ENCODE measurements around the gene TRIM47.
"Not testable (repeated sequence)": the region's sequence is repeated elsewhere in the genome, so short reads cannot be mapped to it uniquely, and the experiment has no call there.

Gene TRIM47

GRCh38 chr17:75893305-75894048, 15.1 kb upstream of the TRIM47 start:
- Histone ChIP-seq H3K36me3 (ENCODE audit: control insufficient read depth, insufficient read depth, low read length) (peaks cover 11% of the 10 kb centered on the region), H3K27me3 (ENCODE audit: control insufficient read depth, insufficient read depth, low read length) (no peaks in the 10 kb centered on the region), H3K4me1 (ENCODE audit: control insufficient read depth, insufficient read depth, low read length) (peaks cover 16% of the 10 kb centered on the region), H3K27ac (ENCODE audit: low read depth, low read length) (no peak overlapping the region), H3K4me3 (ENCODE audit: low read length) (no peak overlapping the region), H3K9ac (ENCODE audit: low read length) (no peak overlapping the region)

GRCh38 chr17:75892556-75893224, 14.3 kb upstream of the TRIM47 start:
- Histone ChIP-seq H3K4me1 (ENCODE audit: control insufficient read depth, insufficient read depth, low read length) (peaks cover 16% of the 10 kb centered on the region), H3K27ac (ENCODE audit: low read depth, low read length) (no peak overlapping the region), H3K4me3 (ENCODE audit: low read length) (no peak overlapping the region), H3K9ac (ENCODE audit: low read length) (no peak overlapping the region), H3K36me3 (ENCODE audit: control insufficient read depth, insufficient read depth, low read length) (peaks cover 11% of the 10 kb centered on the region), H3K27me3 (ENCODE audit: control insufficient read depth, insufficient read depth, low read length) (no peaks in the 10 kb centered on the region)

- H3K4me1 ChIP-seq (ENCODE audit: control insufficient read depth, insufficient read depth, low read length), result peaks cover 11% of the 10 kb centered on the region
- H3K36me3 ChIP-seq (ENCODE audit: control insufficient read depth, insufficient read depth, low read length), result peaks cover 11% of the 10 kb centered on the region
- no peaks in the 10 kb centered on the region for H3K27me3 ChIP-seq (ENCODE audit: control insufficient read depth, insufficient read depth, low read length)
- no peak overlapping the region for H3K9ac ChIP-seq (ENCODE audit: low read length)
- H3K4me3 ChIP-seq (ENCODE audit: low read length), result no peak overlapping the region
- no peak overlapping the region for H3K27ac ChIP-seq (ENCODE audit: low read depth, low read length)
Measured at GRCh38 chr17:75891605-75892555, 13.5 kb upstream of the TRIM47 start.

DNA sequence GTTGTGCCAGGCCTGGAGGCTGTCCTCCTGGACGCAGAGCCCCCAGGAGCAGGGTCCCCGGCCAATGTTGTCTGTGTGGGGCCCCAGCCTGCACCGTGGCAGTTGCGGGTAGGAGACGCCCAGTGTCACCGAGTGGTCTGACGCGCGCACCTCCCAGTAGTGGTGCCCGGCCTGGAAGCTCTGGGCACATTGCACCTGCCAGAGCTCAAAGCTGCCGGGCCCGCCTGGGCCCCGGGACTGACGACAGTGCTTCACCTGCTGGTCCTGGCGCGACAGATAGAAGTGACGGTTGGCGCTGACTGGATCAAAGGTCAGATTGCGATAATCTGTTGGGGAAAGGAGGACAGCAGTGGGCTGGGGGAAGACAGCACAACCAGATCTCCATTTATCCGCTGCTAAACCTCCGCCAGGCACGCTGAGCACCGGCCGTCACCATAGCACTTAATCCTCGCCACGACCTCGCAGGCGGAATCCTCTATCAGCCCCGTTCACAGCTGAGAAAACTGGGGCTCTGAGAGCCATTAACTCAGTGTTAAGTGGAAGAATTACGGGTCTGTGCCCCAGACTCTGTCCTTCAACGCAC, 12.7 kb upstream of the TRIM47 start:
- Histone ChIP-seq H3K4me1 (ENCODE audit: control insufficient read depth, insufficient read depth, low read length) (peaks cover 11% of the 10 kb centered on the region), H3K4me3 (ENCODE audit: low read length) (no peak overlapping the region), H3K27me3 (ENCODE audit: control insufficient read depth, insufficient read depth, low read length) (no peaks in the 10 kb centered on the region), H3K9ac (ENCODE audit: low read length) (no peak overlapping the region), H3K27ac (ENCODE audit: low read depth, low read length) (no peak overlapping the region), H3K36me3 (ENCODE audit: control insufficient read depth, insufficient read depth, low read length) (peaks cover 11% of the 10 kb centered on the region)

- H3K27me3 ChIP-seq (ENCODE audit: control insufficient read depth, insufficient read depth, low read length), result no peaks in the 10 kb centered on the region
- no peak overlapping the region for H3K27ac ChIP-seq (ENCODE audit: low read depth, low read length)
- no peak overlapping the region for H3K9ac ChIP-seq (ENCODE audit: low read length)
- no peaks in the 10 kb centered on the region for H3K4me1 ChIP-seq (ENCODE audit: control insufficient read depth, insufficient read depth, low read length)
- H3K4me3 ChIP-seq (ENCODE audit: low read length), result no peak overlapping the region
- H3K36me3 ChIP-seq (ENCODE audit: control insufficient read depth, insufficient read depth, low read length), result peaks cover 11% of the 10 kb centered on the region
Measured at GRCh38 chr17:75889454-75889853, 11.1 kb upstream of the TRIM47 start.

GRCh38 chr17:75888484-75888883, 10.1 kb upstream of the TRIM47 start:
- H3K36me3 ChIP-seq (ENCODE audit: control insufficient read depth, insufficient read depth, low read length), result peaks cover 11% of the 10 kb centered on the region
- no peak overlapping the region for H3K9ac ChIP-seq (ENCODE audit: low read length)
- H3K4me3 ChIP-seq (ENCODE audit: low read length), result no peak overlapping the region
- H3K27me3 ChIP-seq (ENCODE audit: control insufficient read depth, insufficient read depth, low read length), result no peaks in the 10 kb centered on the region
- H3K27ac ChIP-seq (ENCODE audit: low read depth, low read length), result no peak overlapping the region
- H3K4me1 ChIP-seq (ENCODE audit: control insufficient read depth, insufficient read depth, low read length), result no peaks in the 10 kb centered on the region

DNA sequence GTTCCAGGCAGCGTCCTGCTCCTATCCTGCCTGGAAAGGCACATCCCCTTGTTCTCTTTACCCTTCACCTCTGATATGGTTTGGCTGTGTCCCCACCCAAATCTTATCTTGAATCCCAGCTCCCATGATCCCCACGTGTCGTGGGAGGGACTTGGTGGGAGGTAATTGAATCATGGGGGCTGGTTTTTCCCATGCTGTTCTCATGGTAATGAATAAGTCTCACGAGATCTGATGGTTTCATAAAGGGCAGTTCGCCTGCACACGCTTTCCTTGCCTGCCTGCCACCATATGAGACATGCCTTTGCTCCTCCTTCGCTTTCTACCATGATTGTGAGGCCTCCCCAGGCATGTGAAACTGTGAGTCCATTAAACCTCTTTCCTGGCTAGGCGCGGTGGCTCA, 7.5 kb upstream of the TRIM47 start:
- H3K4me1 ChIP-seq (ENCODE audit: control insufficient read depth, insufficient read depth, low read length); H3K36me3 ChIP-seq (ENCODE audit: control insufficient read depth, insufficient read depth, low read length); H3K4me3 ChIP-seq (ENCODE audit: low read length); H3K27me3 ChIP-seq (ENCODE audit: control insufficient read depth, insufficient read depth, low read length); H3K9ac ChIP-seq (ENCODE audit: low read length); H3K27ac ChIP-seq (ENCODE audit: low read depth, low read length): not testable (repeated sequence)

DNA sequence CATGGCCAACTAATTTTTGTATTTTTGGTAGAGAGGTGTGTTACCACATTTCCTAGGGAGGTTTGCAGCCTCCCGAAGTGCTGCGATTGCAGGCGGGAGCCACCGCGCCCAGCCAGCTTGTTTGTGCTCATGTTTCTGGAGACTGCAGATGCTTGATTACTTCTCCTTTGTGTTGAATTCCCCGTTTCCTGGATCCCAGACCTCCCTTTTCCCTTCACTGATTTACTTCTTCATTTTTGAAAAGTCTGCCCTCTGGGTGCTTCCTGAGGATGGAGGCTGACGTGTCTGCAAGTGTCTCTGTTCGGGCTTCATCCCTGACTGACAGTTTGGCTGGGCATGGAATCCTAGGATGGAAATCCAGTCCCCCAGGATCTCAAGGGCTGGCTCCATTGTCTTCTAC, 7.0 kb upstream of the TRIM47 start:
- H3K36me3 ChIP-seq (ENCODE audit: control insufficient read depth, insufficient read depth, low read length), result peaks cover under 1% of the 10 kb centered on the region

DNA sequence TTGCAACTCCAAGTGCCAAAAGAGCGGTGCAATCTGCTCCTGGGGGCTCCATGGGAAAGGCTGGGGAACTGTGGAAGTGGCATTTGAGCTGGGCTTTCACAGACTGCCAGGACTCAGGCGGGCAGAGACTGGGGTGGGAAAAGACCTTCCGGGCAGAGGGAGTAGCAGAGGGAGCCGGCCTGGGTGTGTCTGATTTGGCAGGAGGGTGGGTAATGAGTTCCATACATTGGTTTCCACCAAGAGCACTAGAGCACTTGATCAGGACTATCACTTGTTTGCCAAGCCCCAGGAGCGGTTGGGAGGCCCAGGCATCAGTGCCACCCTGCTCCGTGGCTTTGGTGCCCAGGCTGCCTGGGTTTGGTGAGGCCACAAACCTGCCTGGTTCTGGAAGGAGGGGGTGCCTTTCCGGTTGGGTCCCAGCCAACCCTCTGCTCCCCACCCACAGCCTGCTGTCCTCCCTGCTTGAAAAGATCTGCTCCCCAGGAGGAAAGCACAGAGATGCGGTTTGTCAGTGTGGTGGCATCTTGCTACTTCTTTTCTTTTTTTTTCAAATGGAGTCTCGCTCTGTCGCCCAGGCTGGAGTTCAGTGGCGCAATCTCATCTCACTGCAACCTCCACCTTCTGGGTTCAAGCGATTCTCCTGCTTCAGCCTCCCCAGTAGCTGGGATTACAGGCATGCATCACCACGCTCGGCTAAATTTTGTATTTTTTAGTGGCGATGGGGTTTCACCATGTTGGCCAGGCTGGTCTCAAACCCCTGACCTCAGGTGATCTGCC, 3.5 kb upstream of the TRIM47 start:
- Histone ChIP-seq H3K27me3 (ENCODE audit: control insufficient read depth, insufficient read depth, low read length) (no peaks in the 10 kb centered on the region), H3K9ac (ENCODE audit: low read length) (no peak overlapping the region), H3K4me3 (ENCODE audit: low read length) (no peak overlapping the region), H3K27ac (ENCODE audit: low read depth, low read length) (no peak overlapping the region), H3K36me3 (ENCODE audit: control insufficient read depth, insufficient read depth, low read length) (no peaks in the 10 kb centered on the region), H3K4me1 (ENCODE audit: control insufficient read depth, insufficient read depth, low read length) (peaks cover 1% of the 10 kb centered on the region)

More for the DNA sequence above, 7.0 kb upstream of the TRIM47 start:
- no peak overlapping the region for H3K27ac ChIP-seq (ENCODE audit: low read depth, low read length)
- H3K4me3 ChIP-seq (ENCODE audit: low read length), result no peak overlapping the region
- H3K27me3 ChIP-seq (ENCODE audit: control insufficient read depth, insufficient read depth, low read length), result no peaks in the 10 kb centered on the region
- H3K4me1 ChIP-seq (ENCODE audit: control insufficient read depth, insufficient read depth, low read length), result no peaks in the 10 kb centered on the region
- H3K9ac ChIP-seq (ENCODE audit: low read length), result no peak overlapping the region

DNA sequence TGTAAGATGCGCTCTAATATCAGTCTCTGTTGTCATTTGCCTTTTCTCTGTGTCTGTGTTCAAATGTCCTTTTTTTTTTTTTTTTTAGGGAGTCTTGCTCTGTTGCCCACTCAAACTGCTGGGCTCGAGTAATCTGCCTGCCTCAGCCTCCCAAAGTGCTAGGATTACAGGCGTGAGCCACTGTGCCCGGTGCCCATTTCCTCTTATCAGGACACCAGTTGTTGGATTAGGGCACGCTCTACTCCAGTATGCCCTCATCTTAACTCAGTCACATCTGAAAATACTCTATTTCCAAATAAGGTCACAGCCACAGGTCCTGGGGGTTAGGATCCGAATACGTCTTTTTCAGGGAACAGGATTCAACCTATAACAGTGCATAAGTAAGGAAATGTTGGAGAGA, 1.9 kb upstream of the TRIM47 start:
- H3K9ac ChIP-seq (ENCODE audit: low read length), result no peak overlapping the region
- no peak overlapping the region for H3K27ac ChIP-seq (ENCODE audit: low read depth, low read length)
- H3K4me1 ChIP-seq (ENCODE audit: control insufficient read depth, insufficient read depth, low read length), result peaks cover 17% of the 10 kb centered on the region
- H3K4me3 ChIP-seq (ENCODE audit: low read length), result no peak overlapping the region
- no peaks in the 10 kb centered on the region for H3K27me3 ChIP-seq (ENCODE audit: control insufficient read depth, insufficient read depth, low read length)
- no peaks in the 10 kb centered on the region for H3K36me3 ChIP-seq (ENCODE audit: control insufficient read depth, insufficient read depth, low read length)

DNA sequence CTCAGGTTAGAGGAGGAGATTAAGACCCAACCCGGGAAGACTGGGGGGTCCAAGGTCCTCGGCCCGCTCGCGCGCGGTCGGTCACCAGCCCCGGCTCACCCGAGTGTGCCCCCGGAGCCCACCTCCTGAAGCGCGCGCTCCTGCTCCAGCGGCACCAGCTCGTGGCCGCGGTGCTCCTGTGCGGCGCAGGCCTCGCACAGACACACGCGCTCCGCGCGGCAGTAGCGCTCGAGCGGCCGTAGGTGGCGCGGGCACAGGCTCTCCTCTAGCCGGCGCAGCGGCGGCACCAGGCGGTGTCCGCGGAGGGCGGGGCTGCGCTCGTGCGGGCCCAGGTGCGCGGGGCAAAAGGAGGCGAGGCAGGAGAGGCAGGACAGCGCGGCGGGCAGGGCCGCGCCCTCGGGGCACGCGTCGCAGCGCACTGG, 618 bp downstream of the TRIM47 start:
- Histone ChIP-seq H3K27ac (ENCODE audit: low read depth, low read length) (peak overlapping the region; percentile 96), H3K27me3 (ENCODE audit: control insufficient read depth, insufficient read depth, low read length) (no peaks in the 10 kb centered on the region), H3K36me3 (ENCODE audit: control insufficient read depth, insufficient read depth, low read length) (peaks cover 7% of the 10 kb centered on the region), H3K4me1 (ENCODE audit: control insufficient read depth, insufficient read depth, low read length) (peaks cover 41% of the 10 kb centered on the region), H3K4me3 (ENCODE audit: low read length) (peak overlapping the region; percentile 88), H3K9ac (ENCODE audit: low read length) (peak overlapping the region; percentile 95)

All from rectal smooth muscle tissue (tissue), 1 donor.